HuH-7.5 (cell line): Measurements from ENCODE around the gene MEN1.
"Not testable (repeated sequence)": the region's sequence is repeated elsewhere in the genome, so short reads cannot be mapped to it uniquely, and the experiment has no call there.

Source experiments
- DNase-seq: peaks from one replicate; pipeline ENCODE4 v3.0.0; 2011; ENCODE audit warnings: low spot score

The MEN1 gene

DNA sequence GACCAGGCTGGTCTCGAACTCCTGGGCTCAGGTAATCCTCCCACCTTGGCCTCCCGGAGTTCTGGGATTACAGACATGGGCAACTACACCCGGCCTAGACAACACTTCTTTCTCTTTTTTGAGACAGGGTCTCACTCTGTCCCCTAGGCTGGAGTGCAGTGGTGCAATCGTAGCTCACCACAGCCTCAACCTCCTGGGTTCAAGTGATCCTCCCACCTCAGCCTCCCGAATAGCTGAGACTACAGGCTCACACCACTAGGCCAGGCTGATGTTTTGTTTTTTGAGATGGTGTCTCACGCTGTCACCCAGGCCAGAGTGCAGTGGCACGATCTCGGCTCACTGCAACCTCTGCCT is 35.4 kb upstream of the MEN1 start:
- not testable (repeated sequence) for DNase-seq

DNA sequence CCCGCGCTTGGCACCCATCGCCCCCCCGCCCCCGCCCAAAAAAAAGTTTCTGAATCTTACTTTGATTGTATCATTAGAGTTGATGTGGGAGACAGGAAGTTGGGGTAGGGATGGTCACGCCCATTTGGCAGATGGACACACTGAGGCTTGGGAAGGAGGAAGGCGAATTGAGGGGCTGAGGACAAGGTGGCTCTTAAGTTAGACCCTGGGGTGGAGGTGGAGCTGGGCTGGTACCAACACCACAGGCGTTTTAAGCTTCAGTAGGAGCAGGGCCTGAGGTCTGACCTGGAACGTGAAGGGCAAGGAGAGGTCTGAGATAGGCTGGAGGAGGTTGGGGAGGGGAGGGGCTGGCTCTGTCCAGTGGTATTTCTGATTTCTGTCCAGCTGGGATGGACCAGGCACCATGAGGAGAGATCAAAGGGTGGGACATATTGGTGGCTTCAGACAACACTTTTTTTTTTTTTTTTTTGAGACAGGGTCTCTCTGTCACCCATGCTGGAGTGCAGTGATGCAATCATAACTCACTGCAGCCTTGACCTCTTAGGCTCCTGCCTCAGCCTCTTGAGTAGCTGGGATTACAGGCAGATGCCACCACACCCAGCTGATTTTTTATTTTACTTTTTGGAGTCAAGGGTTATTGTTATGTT is 34.9 kb upstream of the MEN1 start:
- no peak for DNase-seq

- peak; percentile 94 for DNase-seq
These were observed 34.2 kb upstream of the MEN1 start, which contains the start of gene CDC42BPG for GRCh38 chr11:64844330-64845128. CDC42BPG (minus strand) TSS chr11:64844653; CDS start chr11:64844569, 84 bp downstream.

DNA sequence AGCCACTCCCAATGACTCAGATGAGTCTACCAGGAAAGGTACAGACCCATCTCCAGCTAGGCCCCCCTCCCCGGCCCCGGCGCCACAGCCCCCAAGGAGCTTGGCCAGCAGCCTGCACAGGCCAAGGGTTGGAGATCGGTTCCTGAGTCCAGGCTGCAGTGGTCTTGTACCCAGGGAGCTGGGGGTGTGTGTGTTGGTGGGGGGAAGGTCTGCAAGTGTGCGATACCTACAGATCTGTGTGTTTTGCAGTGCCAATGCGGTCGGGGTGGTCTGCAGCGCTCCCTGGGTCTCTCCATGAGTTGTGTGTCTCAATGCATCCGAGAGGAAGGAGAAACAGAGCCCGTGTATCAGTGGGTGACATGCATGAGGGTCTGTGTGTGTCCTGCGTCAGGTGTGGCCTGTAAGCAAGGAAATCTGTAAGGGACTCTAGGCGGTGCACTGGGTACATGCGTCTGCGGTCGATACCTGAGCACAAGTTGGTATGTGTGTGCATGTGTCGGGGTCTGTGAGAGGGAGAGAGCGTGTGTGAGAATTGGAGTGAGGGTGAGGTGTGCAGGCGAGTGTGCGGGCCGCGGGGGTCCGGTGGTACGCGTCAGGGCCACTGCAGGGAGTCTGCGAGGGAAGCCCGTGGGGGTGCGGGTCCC is 33.5 kb upstream of the MEN1 start:
- DNase-seq, result no peak

DNA sequence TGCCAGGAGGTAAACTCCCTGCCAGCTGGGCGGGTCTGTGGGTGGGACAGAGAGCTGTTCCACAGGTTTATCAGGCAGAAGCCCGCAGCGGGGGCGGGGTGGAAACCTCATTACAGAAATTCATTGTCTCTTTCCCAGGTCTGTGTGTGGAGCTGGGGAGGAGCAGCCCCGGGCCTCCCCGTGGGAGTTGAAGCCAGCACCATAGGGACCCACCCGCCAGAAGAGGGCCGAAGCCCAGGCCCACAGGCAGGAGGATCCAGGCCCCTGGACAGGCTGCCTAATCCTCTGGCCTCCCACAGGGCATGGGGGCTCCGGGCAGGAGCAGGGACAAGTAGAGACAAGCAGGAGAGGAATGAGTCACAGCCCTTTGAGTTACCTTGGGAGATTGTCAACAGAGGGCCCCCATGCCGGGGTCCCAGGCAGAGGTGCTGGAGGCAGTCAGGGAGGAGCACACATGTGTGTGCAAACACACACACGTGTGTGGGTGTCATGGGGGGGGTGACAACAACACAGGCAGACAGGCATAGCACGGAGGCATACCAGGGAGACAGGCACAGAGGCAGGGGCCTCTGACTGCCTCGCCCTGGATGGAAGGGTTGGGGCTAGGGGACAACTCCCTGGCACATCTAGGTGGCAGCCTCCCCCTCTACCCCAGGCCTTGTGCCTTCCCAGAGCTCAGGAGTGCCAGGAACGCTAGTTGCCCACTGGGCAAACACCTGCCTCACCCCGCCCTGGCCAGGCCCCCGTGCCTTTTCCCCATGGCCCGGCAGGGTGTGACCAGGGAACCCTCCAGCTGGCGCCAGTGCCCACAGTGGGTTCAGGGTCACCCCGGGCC is 32.7 kb upstream of the MEN1 start:
- no peak for DNase-seq

- no peak for DNase-seq
These were observed 32.0 kb upstream of the MEN1 start for GRCh38 chr11:64842366-64842759.

DNA sequence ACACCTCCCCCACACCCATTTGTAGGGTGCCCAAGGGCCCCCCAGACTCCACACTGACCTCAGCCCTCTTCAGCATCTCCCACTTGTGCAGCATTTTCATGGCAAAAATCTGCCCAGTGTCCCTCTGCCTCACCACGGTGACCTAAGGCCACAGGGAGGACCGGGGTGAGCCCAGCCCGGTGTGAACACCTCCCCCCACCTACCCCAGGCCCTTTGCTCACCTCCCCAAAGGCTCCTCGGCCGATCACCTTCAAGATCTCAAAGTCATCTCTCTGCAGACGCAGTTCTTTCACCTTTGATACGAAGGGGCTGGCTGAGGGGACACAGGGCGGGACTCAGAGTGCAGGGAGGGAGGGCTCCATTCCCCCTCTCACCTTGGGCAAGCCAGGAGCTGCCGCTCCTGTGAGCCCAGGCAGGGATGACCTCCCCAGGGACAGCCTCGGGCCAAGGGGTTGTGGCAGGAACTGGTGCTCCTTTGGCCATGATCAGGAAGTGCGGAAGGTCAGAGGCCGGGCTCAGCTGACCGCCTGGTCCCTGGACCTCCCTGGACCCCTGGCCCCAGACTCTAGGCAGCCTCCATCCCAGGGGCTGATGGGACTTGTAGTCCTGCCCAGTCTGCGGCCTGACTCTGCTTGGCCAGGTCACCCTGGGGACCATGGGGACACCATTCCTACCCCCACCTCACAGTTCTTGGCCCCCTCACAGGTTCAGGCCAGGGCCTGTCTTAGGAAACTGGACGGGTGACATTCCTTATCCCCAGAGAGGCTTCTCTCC is 31.4 kb upstream of the MEN1 start:
- no peak for DNase-seq

DNA sequence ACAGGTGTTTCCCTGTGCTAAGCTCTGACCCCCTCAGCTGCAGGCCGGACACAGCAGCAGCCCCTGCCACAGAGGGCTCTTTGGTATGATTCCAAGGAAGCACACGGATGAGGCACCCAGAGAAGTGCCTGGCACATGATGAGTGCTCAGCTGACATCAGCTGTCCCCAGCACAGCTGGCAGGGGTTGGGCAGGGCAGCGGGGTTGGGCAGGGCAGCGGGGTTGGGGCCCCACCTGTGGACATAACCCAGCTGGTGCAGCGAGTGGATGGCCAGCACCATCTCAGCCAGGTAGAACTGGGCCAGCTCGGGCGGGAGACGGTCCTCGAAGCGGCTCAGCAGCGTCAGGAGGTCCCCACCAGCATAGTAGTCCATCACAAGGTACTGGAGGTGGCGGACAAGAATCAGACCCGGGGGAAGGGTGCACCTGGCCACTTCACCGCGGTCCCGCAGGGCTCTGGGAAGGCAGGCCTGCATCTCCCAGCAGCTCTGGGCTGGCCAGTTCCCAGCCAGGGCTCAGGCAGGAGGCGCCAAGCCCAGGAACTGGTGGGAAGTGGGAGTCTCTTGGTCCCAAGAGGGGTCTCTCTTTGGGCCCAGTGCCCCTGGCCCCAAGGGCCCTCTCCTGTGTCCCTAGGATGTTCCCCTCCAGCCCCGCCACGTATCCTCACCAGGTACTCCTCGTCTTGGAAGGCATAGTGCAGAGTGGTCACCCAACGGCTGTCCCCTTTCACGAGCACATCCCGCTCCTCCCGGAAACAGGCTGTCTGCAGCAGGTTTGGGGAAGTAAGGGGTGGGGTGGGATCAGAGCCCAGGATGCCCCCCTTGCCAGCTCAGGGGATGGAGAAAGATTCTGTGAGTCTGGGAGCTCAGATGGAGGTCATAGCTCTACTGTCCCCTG is 29.8 kb upstream of the MEN1 start:
- DNase-seq, result no peak

DNA sequence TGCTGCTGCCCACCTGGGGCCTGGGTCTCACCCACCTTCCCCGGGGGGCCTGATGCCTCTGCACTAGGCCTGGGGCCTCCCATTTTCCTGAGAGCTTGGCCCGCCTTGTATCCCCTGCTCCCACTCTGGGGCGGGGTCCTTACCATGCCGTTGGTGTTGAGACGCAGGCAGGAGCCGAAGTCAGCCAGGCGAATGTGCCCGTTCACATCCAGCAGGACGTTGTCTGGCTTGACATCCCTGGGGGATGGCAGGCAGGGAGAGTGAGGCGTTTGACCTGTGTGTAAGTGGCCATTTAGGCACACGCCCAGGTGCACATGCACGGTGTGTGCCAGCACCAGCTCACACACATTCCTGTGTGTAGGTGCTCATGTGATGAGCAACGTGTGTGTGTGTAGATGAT is 29.0 kb upstream of the MEN1 start:
- no peak for DNase-seq

DNA sequence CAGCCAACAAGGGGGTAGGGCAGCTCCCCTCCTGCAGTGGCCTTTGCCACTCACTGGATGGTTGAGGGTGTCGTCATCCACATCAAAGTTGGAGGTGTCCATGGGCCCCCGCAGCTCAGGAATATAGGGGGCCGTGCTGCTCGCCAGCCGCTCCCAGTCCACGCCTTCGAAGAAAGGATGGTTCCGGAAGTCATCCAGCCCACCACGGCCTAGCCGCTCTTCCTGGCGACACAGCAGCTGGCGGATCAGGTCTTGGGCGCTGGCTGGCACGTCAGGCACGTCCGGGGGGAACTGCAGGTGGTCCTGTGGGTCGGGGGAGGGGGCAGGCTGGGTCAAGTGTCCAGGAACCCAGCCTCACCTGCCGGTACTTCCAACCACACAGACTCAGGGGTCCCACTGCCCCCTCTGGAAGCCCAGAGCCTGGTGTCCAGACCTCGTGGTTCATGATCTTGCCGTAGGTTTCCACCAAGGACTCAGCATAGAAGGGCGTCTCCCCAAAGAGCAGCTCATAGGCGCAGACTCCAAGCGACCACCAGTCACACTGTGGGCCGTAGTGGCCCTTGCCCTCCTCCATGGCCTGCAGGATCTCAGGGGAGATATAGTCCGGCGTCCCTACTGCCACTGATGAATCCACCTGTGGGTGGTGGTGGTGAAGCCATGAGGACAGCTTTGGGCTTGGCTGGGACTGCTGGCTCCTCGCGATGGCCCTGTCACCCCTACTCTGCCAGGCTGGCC is 28.4 kb upstream of the MEN1 start:
- no peak for DNase-seq

GRCh38 chr11:64837887-64838351 is 27.6 kb upstream of the MEN1 start:
- no peak for DNase-seq

- no peak for DNase-seq
These were observed 26.2 kb upstream of the MEN1 start for GRCh38 chr11:64836448-64837072.

- no peak for DNase-seq
These were observed 25.5 kb upstream of the MEN1 start for GRCh38 chr11:64835616-64836447.

GRCh38 chr11:64834723-64835615 is 24.6 kb upstream of the MEN1 start:
- DNase-seq, result no peak

DNA sequence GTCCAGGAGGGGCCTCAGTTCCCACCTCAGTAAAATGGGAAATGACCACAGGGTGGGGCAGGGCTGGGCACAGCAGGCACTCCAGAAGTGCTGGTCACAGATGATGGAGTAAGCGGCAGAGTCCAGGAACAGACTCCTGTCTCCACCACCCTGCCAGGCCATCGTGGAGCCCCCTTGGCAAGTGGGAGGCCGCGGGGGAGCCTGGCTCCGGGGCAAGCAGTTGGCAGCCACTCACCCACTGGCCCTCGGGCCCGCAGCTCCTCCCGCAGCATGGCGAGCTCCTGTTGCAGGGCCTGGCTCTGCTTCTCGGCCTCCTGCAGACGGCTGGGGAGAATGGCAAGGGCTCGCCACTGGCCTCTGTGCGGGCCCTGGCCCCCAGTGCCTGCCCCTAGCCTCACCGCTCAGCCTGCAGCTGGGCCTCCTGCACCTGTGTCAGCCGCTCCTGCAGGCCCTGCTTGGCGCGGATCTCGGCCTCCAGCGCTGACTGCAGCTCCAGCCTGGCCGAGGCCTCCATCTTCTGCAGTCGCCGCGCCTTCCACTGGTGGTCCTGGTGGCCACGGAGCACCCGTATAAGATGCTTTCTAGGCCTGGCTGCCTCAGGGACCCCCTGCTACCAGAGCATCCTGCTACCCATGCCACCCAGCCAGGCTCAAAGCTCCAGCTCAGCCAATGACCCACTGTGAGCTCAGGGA is 23.8 kb upstream of the MEN1 start:
- no peak for DNase-seq

DNA sequence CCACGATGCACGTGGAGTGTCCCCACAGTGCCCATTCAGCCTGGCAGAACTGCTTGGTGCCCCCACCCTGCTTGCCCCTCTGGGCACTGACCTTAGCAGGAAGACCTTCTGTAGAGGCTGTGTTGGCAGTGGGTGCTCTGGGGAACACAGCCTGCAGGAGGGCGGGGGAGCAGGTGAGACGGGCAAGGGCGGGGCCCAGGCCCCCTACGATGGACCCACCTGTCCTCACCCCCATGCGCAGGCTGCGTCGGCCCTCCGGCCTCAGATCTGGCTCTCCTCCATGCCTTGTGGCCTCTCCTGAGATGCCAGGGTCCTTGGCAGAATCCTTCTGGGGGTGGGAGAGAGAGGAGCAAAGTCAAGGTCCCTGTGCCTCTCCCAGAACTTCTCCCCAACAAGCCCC is 23.2 kb upstream of the MEN1 start:
- DNase-seq, result no peak

GRCh38 chr11:64833198-64833502 is 22.8 kb upstream of the MEN1 start:
- no peak for DNase-seq
